HEK293 (cell line): ENCODE results near the gene HID1.

ENCODE experiments used
- ELK4 ChIP-seq: IDR thresholded peaks from 2 replicates; pipeline ENCODE4 v1.6.1; 2011; ENCODE audit warnings: mild to moderate bottlenecking, low read depth, low read length, borderline replicate concordance
- KLF17 ChIP-seq: fragments of 450-650 bp; formaldehyde crosslinking; IDR thresholded peaks from 2 replicates; pipeline ENCODE4 v1.5.1; 2016; ENCODE audit warnings: missing biosample characterization, missing genetic modification characterization
- REST ChIP-seq: fragments of 450-650 bp; formaldehyde crosslinking; IDR thresholded peaks from 2 replicates; pipeline ENCODE4 v1.5.1; 2016; ENCODE audit warnings: missing biosample characterization, missing genetic modification characterization
- ZBTB44 ChIP-seq: fragments of 450-650 bp; IDR thresholded peaks from 2 replicates; pipeline ENCODE4 v1.5.1; 2018; ENCODE audit warnings: missing biosample characterization, mild to moderate bottlenecking, missing genetic modification characterization
- ZBTB48 ChIP-seq: fragments of 450-650 bp; formaldehyde crosslinking; IDR thresholded peaks from 2 replicates; pipeline ENCODE4 v1.5.1; 2016; ENCODE audit warnings: missing biosample characterization, missing genetic modification characterization
- ZNF112 ChIP-seq: fragments of 450-650 bp; formaldehyde crosslinking; IDR thresholded peaks from 2 replicates; pipeline ENCODE4 v1.5.0; 2017; ENCODE audit warnings: missing biosample characterization, missing genetic modification characterization
- ZNF138 ChIP-seq: fragments of 450-650 bp; formaldehyde crosslinking; IDR thresholded peaks from 2 replicates; pipeline ENCODE4 v1.5.1; 2016; ENCODE audit warnings: missing biosample characterization, missing genetic modification characterization, borderline replicate concordance
- ZNF148 ChIP-seq: fragments of 450-650 bp; formaldehyde crosslinking; IDR thresholded peaks from 2 replicates; pipeline ENCODE4 v1.5.0; 2017; ENCODE audit warnings: missing biosample characterization, missing genetic modification characterization, borderline replicate concordance
- ZNF157 ChIP-seq: fragments of 450-650 bp; formaldehyde crosslinking; IDR thresholded peaks from 2 replicates; pipeline ENCODE4 v1.5.1; 2016; ENCODE audit warnings: missing biosample characterization, missing genetic modification characterization
- ZNF280D ChIP-seq: fragments of 450-650 bp; formaldehyde crosslinking; IDR thresholded peaks from 2 replicates; pipeline ENCODE4 v1.5.1; 2016; ENCODE audit warnings: missing biosample characterization, missing genetic modification characterization
- ZNF398 ChIP-seq: fragments of 450-650 bp; formaldehyde crosslinking; IDR thresholded peaks from 2 replicates; pipeline ENCODE4 v1.5.1; 2017; ENCODE audit warnings: missing biosample characterization, missing genetic modification characterization
- ZNF433 ChIP-seq: fragments of 450-650 bp; formaldehyde crosslinking; IDR thresholded peaks from 2 replicates; pipeline ENCODE4 v1.5.1; 2016; ENCODE audit warnings: missing biosample characterization, missing genetic modification characterization, low read depth
- ZNF449 ChIP-seq: fragments of 450-650 bp; formaldehyde crosslinking; IDR thresholded peaks from 2 replicates; pipeline ENCODE4 v1.5.1; 2017; ENCODE audit warnings: missing biosample characterization, mild to moderate bottlenecking, missing genetic modification characterization, moderate library complexity
- ZNF548 ChIP-seq: fragments of 450-650 bp; formaldehyde crosslinking; IDR thresholded peaks from 2 replicates; pipeline ENCODE4 v1.5.1; 2016; ENCODE audit warnings: missing biosample characterization, missing genetic modification characterization
- ZNF560 ChIP-seq: fragments of 450-650 bp; formaldehyde crosslinking; IDR thresholded peaks from 2 replicates; pipeline ENCODE4 v1.5.1; 2017; ENCODE audit warnings: missing biosample characterization, missing genetic modification characterization, borderline replicate concordance
- ZNF629 ChIP-seq: fragments of 450-650 bp; formaldehyde crosslinking; IDR thresholded peaks from 2 replicates; pipeline ENCODE4 v1.5.1; 2017; ENCODE audit warnings: missing biosample characterization, missing genetic modification characterization
- ZSCAN18 ChIP-seq: fragments of 450-650 bp; formaldehyde crosslinking; IDR thresholded peaks from 2 replicates; pipeline ENCODE4 v1.5.1; 2016; ENCODE audit warnings: missing biosample characterization, missing genetic modification characterization
- ZSCAN23 ChIP-seq: fragments of 450-650 bp; formaldehyde crosslinking; IDR thresholded peaks from 2 replicates; pipeline ENCODE4 v1.5.1; 2016; ENCODE audit warnings: missing biosample characterization, missing genetic modification characterization
- ZXDB ChIP-seq: fragments of 450-650 bp; formaldehyde crosslinking; IDR thresholded peaks from 2 replicates; pipeline ENCODE4 v1.5.1; 2016; ENCODE audit warnings: missing biosample characterization, missing genetic modification characterization

HID1 gene

GRCh38 chr17:75012346-75013091, 40.0 kb upstream of the HID1 start, which contains the start of gene MRPL58 (continued):
- TF ChIP-seq ZNF560 (tag by site-specific recombination), result no peak
- TF ChIP-seq ZNF398 (tag by site-specific recombination), result peak; percentile 25; the same call in 1 of the 2 replicates
- TF ChIP-seq ZSCAN23 (tag by site-specific recombination), result peak; percentile 63; the same call in 1 of the 2 replicates
- TF ChIP-seq ZNF112 (tag by site-specific recombination), result no peak
- TF ChIP-seq ZNF433 (tag by site-specific recombination), result no peak
- no peak for TF ChIP-seq ELK4
- peak; percentile 80 for TF ChIP-seq ZNF629
- TF ChIP-seq ZBTB44 (tag by site-specific recombination), result no peak; the same call in 1 of the 2 replicates
- no peak for TF ChIP-seq ZNF138 (tag by site-specific recombination)
- TF ChIP-seq KLF17 (tag by site-specific recombination), result peak; percentile 78
- TF ChIP-seq REST (tag by site-specific recombination), result peak; percentile 53
- TF ChIP-seq ZNF449 (tag by site-specific recombination), result no peak
- no peak for TF ChIP-seq ZSCAN18
- TF ChIP-seq ZNF148 (tag by site-specific recombination), result no peak
- peak; percentile 73; the same call in 1 of the 2 replicates for TF ChIP-seq ZBTB48
- no peak; the same call in 1 of the 2 replicates for TF ChIP-seq ZXDB (tag by site-specific recombination)
- TF ChIP-seq ZNF548, result no peak
- TF ChIP-seq ZNF280D (tag by site-specific recombination), result no peak
- TF ChIP-seq ZNF157 (tag by site-specific recombination), result no peak
